ENCODE measurements around the gene PRKCE. TPM values are rescaled to one million over a fixed set of nuclear protein-coding genes. Genes with fewer than 3 reads are reported as not detected.

The PRKCE gene
- polyA plus RNA-seq, 1 experiment = 16.7 TPM

DNA sequence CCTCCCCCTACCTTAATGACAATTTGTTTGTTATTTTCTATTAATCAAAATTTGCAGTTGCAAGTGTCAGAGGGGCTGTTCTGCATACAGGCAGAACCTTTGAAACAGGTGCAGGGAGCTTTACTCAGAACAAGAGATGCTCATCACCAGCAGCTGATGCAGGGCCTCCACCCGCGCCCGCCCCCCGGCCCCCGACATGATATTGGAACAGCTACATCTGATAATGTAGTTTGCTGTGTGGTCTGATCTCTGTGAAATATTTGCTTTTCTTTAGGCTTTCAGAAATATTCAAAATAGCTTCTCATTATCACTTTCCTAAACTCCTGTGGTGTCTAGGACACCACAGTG lies 130.0 kb downstream of the PRKCE start:
- no peaks in the 10 kb centered on the region for H3K9me3 ChIP-seq (ENCODE audit: control insufficient read depth, insufficient read depth, low read length)
- H3K4me3 ChIP-seq (ENCODE audit: low read depth, low read length) = no peak overlapping the region
- no peak overlapping the region for H3K27ac ChIP-seq (ENCODE audit: low read depth, low read length)
- DNase-seq (ENCODE audit: low read depth, low spot score) = no peak
- POLR2A ChIA-PET = interaction anchor here (1.3 kb wide), 1 partner anchor 125 kb away, joined by 4 read pairs; no protein-coding TSS in a partner anchor
- no peaks in the 10 kb centered on the region for H3K27me3 ChIP-seq (ENCODE audit: control insufficient read depth, insufficient read depth, low read length)
- CTCF ChIA-PET = interaction anchor here (0.6 kb wide), 1 partner anchor 1396 kb away, joined by 3 read pairs; no protein-coding TSS in a partner anchor
- TF ChIP-seq, protein P1, sequence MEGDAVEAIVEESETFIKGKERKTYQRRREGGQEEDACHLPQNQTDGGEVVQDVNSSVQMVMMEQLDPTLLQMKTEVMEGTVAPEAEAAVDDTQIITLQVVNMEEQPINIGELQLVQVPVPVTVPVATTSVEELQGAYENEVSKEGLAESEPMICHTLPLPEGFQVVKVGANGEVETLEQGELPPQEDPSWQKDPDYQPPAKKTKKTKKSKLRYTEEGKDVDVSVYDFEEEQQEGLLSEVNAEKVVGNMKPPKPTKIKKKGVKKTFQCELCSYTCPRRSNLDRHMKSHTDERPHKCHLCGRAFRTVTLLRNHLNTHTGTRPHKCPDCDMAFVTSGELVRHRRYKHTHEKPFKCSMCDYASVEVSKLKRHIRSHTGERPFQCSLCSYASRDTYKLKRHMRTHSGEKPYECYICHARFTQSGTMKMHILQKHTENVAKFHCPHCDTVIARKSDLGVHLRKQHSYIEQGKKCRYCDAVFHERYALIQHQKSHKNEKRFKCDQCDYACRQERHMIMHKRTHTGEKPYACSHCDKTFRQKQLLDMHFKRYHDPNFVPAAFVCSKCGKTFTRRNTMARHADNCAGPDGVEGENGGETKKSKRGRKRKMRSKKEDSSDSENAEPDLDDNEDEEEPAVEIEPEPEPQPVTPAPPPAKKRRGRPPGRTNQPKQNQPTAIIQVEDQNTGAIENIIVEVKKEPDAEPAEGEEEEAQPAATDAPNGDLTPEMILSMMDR (IDR thresholded peaks at IDR 0.05; ENCODE audit: low read depth, low read length) = no peak

DNA sequence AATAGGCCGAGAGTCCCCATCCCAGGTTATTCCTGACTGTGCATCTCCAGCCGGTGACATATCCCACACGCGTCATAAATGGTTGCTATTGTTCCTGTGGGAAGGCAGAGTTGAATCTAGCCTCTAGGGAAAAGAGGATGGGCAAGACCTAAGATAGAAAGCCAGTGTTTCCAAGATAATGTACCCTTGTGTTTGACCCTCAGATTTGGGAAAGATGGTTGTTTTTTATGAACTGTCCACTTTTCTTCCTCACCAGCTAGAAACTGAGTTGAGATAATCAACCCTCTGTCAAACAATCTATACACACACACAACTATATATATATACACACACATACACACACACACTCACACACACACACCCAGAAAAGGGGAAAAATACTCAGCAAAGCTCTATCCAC lies 131.0 kb downstream of the PRKCE start:
- no peaks in the 10 kb centered on the region for H3K27me3 ChIP-seq (ENCODE audit: control insufficient read depth, insufficient read depth, low read length)
- DNase-seq (ENCODE audit: low read depth, low spot score) = no peak
- CTCF ChIA-PET = no interaction called here
- no peak overlapping the region for H3K27ac ChIP-seq (ENCODE audit: low read depth, low read length)
- no peak overlapping the region for H3K4me3 ChIP-seq (ENCODE audit: low read depth, low read length)
- no peaks in the 10 kb centered on the region for H3K9me3 ChIP-seq (ENCODE audit: control insufficient read depth, insufficient read depth, low read length)
- POLR2A ChIA-PET = no interaction called here
- TF ChIP-seq, protein P1 (IDR thresholded peaks at IDR 0.05; ENCODE audit: low read depth, low read length) = no peak

DNA sequence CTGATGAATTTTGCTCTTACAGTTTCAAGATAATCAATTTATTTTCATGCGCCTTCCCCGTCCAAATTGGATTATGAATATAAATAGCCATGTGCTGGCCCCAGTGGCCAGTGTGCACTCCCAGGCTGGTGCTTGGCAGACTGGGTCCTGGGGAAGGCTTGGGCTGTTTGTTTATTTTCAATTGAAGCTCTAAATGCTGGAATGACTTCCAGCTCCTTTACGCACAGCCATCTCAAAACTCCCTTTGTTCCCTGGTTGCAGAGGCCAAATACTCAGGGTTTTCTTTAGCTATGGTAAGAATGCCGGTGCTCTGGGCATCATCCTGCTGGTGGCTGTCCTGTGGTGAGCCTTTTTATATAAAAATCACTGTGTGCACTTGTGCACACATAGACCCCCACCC lies 131.5 kb downstream of the PRKCE start:
- Histone ChIP-seq H3K4me3 (ENCODE audit: low read depth, low read length) (no peak overlapping the region), H3K27ac (ENCODE audit: low read depth, low read length) (no peak overlapping the region), H3K27me3 (ENCODE audit: control insufficient read depth, insufficient read depth, low read length) (no peaks in the 10 kb centered on the region), H3K9me3 (ENCODE audit: control insufficient read depth, insufficient read depth, low read length) (no peaks in the 10 kb centered on the region)
- DNase-seq (ENCODE audit: low read depth, low spot score) = no peak
- POLR2A ChIA-PET = no interaction called here
- TF ChIP-seq, protein P1 (IDR thresholded peaks at IDR 0.05; ENCODE audit: low read depth, low read length) = no peak
- CTCF ChIA-PET = no interaction called here

DNA sequence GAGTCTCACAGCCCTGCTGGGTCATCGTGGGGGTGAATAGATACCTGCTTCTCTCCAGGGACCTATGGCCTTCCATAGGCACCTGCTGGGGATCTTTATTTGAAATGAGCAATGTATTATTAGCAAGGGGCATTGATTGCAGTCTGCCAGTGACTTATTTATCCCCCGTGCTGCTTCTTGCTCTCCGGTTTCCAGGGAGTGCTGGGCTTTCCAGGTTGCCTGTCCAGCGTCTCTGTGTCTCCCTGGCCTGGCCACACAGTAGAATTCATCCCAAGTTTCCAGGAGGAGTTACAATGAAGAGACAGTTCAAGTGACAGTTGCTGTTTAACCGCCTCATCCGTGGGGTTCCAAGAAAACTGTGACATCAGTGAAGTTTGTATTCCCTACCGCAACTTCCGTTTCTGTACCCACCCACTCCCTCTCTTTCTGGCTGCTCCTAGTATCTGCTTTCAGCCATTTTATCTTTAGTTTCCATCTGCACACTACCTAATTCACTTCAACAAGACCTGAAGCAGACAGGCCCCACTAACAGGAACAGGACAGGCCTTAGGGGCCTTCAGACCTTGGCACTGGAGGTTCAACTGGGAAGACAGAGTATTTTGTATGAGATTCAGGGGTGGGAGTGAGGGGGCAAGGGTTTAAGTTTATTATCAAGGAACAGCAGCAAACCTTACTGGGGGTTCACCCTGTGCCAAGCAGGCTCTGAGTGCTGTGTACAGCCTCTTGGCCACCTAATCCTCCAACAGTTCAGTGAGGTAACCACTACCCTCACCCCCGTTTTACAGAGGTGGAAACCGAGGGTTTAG lies 134.8 kb downstream of the PRKCE start:
- Histone ChIP-seq H3K4me3 (ENCODE audit: low read depth, low read length) (no peak overlapping the region), H3K9me3 (ENCODE audit: control insufficient read depth, insufficient read depth, low read length) (no peaks in the 10 kb centered on the region), H3K27me3 (ENCODE audit: control insufficient read depth, insufficient read depth, low read length) (no peaks in the 10 kb centered on the region), H3K27ac (ENCODE audit: low read depth, low read length) (no peak overlapping the region)
- ChIA-PET CTCF (interaction anchor here (2.4 kb wide), 1 partner anchor 8 kb away, joined by 8 read pairs; no protein-coding TSS in a partner anchor), POLR2A (no interaction called here)
- TF ChIP-seq, protein P1 (IDR thresholded peaks at IDR 0.05; ENCODE audit: low read depth, low read length) = no peak
- DNase-seq (ENCODE audit: low read depth, low spot score) = no peak

DNA sequence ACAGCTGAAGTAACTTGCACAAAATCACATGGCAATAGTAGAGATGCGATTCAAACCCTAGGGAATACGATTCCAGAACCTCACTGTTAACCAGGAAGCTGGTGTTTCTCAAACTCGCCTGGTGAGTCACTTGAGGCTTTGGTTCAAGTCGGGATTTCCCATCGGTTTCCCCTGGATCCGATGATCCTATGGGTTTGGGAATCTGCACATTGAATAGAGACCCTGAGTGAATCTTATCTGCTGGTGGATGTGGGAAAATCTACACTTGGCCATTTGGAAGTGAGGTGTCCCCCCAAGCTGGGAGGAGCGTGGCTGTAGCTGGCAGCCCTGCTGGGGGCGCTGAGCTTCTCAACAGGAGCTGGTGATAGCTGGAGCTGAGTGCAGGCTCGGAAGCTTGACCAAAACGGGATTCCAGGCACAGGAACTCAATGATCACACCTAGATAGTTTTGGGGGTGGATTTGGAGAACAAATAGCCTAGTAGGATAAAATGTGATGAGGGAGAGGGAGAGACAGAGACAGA lies 135.4 kb downstream of the PRKCE start:
- Histone ChIP-seq H3K4me3 (ENCODE audit: low read depth, low read length) (no peak overlapping the region), H3K27ac (ENCODE audit: low read depth, low read length) (no peak overlapping the region), H3K9me3 (ENCODE audit: control insufficient read depth, insufficient read depth, low read length) (no peaks in the 10 kb centered on the region), H3K27me3 (ENCODE audit: control insufficient read depth, insufficient read depth, low read length) (no peaks in the 10 kb centered on the region)
- DNase-seq (ENCODE audit: low read depth, low spot score) = no peak
- TF ChIP-seq, protein P1 (IDR thresholded peaks at IDR 0.05; ENCODE audit: low read depth, low read length) = no peak
- POLR2A ChIA-PET = no interaction called here
- CTCF ChIA-PET = interaction anchor here (2.4 kb wide), 1 partner anchor 8 kb away, joined by 8 read pairs; no protein-coding TSS in a partner anchor
